ENCODE results near the gene MDC1.
"Not testable (repeated sequence)": the region's sequence is repeated elsewhere in the genome, so short reads cannot be mapped to it uniquely, and the experiment has no call there.

Gene MDC1

GRCh38 chr6:30717129-30717844 is at the start of gene MDC1:
Gene MDC1, minus strand, starts transcription at chr6:30717281. Its CDS starts 2,106 bp downstream, at chr6:30715175.
- DNase-seq (ENCODE audit: low read depth), result peak; percentile 89

DNA sequence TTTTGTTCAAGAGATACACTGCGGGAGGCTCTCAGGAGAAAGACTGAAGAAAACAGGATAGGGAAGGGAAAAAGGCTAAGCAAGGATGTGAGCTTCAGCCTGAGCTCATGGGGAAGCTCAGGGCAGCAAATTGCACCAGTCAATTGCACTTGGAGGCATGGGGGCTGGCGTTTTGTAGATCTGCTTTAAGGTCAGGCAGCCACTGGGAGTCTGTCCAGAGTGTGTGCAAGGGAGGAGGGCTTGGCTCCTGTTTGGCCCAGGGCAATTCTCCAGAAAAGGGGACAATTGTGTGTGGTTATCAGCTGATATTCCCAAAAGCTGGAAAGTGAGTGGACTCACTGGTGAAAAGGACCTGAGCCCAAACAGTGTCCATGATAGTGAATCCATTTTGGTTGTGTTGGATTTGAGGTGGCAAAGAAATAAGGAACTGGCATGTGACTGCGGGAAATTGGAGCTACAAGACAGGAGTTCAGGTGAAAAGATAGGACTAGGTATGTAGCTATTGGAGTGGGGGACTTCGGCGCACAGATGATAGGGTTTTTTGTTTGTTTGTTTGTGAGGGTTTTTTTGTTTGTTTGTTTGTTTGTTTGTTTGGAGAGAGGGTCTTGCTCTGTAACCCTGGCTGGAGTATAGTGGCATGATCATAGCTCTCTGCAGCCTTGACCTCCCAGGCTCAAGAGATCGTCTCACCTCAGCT is 49.5 kb upstream of the MDC1 start:
- DNase-seq (ENCODE audit: low read depth), result no peak

GRCh38 chr6:30765495-30765894 is 48.4 kb upstream of the MDC1 start:
- not testable (repeated sequence) for DNase-seq (ENCODE audit: low read depth)

DNA sequence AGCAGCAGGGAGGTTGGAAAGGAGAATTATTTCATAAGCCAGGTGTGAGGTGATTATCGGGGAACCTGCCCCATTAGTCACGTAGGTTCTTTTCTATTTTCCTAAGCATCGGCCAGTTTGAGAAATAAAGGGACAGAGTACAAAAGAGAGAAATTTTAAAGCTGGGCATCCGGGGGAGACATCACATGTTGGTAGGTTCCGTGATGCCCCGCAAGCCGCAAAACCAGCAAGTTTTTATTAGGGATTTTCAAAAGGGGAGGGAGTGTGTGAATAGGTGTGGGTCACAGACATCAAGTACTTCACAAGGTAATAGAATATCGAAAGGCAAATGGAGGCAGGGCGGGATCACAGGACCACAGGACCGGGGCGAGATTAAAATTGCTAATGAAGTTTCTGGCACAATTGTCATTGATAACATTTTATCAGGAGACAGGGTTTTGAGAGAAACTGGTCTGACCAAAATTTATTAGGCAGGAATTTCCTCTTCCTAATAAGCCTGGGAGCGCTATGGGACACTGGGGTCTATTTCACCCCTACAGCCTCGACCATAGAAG is 47.5 kb upstream of the MDC1 start:
- not testable (repeated sequence) for DNase-seq (ENCODE audit: low read depth)

GRCh38 chr6:30763618-30764489 is 46.8 kb upstream of the MDC1 start:
- DNase-seq (ENCODE audit: low read depth), result no peak

DNA sequence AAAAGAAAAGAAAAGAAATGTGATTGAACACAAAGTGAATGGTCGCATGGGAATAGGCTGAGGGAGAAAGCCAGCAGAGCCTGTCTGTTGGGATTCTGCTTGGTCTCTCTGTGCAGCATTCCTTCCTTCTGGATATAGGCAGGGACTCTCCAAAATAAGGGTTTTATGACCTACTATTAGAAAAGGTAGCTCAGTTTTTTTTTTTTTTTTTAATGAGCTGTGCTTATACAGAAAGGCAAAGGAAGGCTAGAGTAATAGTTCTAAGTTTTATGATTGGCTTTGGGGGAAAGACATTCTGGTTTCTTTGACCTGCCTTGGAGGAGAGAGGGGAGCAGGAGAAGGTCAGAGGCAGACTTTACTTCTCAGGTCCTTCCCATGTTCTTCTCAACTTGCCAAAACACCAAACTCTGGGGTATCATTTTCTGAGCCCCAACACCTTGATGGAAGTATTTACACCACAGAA is 46.1 kb upstream of the MDC1 start:
- DNase-seq (ENCODE audit: low read depth), result no peak

- DNase-seq (ENCODE audit: low read depth), result no peak
Measured at GRCh38 chr6:30761791-30762429, 44.8 kb upstream of the MDC1 start.

GRCh38 chr6:30760549-30760948 is 43.5 kb upstream of the MDC1 start:
- no peak for DNase-seq (ENCODE audit: low read depth)

GRCh38 chr6:30759575-30760239 is 42.6 kb upstream of the MDC1 start:
- no peak for DNase-seq (ENCODE audit: low read depth)

- DNase-seq (ENCODE audit: low read depth), result no peak
Measured at GRCh38 chr6:30757261-30757904, 40.3 kb upstream of the MDC1 start.

DNA sequence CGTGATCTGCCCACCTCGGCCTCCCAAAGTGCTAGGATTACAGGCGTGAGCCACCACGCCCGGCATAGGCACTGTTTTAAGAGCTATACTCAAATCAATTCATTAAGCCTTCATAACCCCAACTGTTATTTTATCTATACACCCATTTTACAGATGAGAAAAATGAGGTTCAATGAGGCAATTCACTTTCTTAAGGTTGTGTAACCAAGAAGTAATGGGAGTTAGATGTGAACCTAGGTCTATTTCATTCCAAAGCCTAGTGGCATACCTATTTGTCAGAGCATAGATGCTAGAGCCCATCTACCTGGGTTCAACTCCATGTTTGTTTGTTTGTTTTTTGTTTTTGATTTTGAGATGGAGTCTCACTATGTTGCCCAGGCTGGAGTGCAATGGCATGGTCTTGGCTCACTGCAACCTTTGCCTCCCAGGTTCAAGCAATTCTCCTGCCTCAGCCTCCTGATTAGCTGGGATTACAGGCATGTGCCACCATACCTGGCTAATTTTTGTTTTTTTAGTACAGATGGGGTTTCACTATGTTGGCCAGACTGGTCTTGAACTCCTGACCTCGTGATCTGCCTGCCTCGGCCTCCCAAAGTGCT is 39.4 kb upstream of the MDC1 start:
- not testable (repeated sequence) for DNase-seq (ENCODE audit: low read depth)

DNA sequence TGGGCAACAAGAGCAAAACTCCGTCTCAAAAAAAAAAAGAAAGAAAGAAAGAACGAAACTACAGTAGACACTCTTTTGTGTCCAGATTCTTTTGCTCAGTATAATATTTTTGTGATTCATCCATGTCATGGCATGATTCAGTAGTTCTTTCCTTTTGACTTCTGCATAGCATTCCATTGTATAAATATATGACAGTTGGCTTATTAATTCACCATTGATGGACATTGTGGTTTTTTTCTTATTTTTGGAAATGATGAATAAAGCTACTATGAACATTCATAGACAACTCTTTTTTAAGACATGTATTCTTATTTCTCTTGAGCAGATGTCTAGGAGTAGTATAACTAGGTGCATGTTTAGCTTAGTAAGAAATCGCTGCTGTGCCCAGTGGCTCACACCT is 37.5 kb upstream of the MDC1 start:
- DNase-seq (ENCODE audit: low read depth), result no peak

DNA sequence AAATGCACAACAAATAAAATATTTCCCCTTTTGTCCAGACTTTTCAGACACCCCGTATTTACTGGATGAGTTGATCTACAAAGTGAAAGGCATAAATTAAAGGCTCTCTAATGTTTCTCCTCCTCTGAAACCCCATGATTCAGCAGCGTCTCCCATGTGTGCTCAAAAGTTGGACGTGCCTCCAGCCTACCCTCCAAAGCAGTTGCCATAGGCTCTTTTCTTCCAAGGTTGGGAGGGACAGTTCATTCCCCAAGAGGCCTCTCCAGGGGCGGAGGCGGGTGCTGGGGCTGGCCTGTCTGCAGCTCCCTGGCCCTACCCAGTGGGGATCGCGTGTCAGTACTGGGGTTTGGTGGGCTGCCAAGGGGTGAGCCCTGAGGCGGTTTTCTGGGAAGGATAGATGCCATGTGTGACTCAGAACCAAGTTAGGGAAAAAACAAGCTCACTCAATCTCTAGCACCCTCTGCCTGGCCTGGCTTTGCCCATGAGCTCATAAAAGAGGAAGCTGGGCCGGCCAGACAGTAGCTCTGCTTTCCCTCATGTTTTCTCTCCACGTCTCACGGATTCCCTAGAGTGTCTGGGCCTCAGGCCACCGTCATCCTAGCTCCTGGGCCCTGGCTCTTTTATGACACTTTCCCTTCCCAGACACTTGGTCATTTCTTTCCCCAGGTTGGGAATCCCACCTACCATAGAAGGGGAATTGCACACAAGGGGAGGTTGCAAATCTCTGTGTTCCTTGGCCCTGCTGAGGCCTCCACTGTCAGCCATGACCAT is 35.3 kb upstream of the MDC1 start:
- no peak for DNase-seq (ENCODE audit: low read depth)

GRCh38 chr6:30750379-30750668 is 33.2 kb upstream of the MDC1 start:
- DNase-seq (ENCODE audit: low read depth), result no peak

DNA sequence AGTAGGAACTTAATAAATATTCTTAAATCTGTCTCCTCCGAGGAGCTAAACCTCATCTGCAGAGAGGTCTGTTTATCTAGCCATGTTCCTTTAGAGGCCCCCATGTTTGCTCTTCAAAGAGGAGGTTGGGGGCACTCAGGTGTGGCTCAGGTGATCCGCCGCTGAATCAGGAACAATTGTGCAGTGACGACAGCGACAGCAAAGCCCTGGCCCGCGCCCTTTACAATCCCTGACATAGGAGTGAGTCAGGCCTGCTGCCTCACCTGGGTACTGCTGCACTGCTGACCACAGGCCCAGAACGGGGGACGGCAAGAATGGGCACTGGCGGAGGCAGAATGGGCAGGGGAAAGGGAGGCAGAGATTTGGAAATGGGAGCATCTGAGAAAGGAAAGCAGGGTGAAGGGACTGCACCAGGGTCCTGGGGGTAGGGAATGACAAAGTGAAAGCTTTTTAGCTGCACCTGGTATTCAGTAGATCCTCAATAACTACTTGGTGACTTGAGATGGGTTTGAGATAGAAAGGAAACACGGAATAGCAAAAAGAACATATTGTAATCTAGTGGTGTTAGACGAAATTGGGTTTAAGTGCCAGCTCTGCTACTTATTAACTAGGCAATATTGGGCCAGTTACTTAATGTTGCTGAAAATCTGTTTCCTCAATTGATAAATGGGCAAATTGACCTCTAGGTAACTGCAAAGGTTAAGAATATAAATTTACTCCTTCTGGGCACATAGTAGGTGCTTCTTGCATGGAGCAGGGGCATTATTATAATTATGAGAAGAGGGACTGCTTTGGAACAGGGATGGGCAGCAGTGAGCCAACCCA is 32.7 kb upstream of the MDC1 start:
- no peak for DNase-seq (ENCODE audit: low read depth)

DNA sequence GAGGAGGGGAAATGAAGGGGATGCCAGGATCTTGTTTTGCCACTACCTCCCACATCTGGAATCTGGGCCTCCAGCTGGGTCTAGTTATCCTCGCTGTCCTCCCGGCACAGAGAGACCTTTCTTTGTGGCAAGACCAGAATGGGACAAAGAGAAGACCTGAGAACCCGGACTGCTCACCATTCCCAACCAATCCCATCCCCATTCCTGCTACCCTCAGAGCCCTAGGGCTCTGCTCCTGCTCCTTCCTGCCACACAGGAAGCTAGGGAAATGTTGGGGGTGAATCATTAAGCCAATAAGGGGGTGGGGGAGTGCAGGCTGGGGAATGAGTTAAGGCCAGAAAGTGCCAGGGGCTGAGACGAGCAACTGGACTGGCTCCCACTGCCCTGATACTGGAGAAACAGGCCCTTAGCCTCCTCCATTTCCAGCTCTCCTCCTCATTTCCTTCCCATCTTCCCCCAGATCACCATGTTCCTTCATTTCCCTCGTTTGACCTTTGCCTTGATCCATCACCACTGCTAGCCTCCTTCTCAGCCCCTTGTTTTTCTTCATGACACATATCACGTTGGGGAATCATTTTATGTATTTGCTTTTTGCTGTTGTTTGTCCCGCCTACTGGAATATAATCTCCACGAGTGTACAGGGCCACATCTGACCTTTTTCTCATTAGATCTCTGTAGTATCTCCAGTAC is 31.9 kb upstream of the MDC1 start:
- no peak for DNase-seq (ENCODE audit: low read depth)

DNA sequence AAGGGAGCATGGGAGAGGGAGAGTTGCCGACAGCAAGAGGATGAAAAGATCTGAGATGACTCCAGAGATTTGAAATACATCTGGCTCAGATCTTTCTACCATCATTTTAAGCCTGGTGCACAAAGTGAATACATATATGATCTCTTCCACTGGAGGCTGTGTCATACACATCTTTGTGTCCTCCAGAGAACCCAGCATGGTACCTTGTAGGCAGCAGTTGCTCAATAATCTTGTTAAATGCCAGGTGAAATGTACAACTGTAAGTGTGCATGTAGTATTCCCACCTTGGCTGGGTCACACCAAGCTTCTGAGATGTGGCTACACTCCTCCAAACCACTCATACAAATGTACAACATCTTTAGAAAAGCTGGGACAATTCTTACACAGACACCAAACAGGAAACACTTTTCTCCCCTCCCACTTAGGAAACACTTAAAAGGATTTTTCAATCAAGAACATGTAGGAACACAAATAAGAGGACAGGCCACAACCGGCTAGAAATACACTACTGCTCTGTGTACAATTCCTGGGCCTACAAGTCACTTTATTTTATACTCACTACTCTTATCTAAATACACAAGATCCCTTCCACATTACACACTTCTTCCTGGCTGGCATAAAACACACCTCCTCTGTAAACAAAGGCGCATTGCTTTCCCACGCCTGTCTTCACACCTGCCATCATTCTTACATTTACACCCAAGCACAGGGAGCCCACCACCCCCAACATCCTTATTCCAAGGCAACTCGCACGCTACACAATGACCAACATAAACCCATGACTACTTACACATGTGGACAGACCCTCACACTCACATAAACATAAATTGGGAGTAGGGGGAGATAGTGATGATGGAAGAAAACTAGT is 31.1 kb upstream of the MDC1 start:
- no peak for DNase-seq (ENCODE audit: low read depth)
